ENCODE results near the gene LURAP1L. TPM values are rescaled to one million over a fixed set of nuclear protein-coding genes. Genes with fewer than 3 reads are reported as not detected.

Gene LURAP1L
- total RNA-seq, 1 donor from 2014 or later = 13.3 TPM

DNA sequence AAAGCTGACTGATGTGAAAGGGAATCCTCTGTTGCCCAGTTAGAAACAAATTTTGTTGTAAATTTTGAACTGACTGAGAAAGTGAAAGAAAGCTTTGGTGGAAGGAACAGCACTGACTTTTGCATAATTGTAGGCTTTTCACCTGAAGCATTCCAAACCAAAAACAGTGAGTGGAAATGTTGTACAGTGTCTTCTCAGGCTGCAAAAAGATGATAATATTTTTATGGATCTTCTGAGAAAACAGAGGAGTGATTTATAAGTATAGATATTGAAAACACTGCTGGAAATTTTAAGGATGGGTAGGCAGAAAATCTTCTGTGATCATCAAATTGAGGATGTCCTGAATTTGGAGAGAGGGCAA is 40.0 kb downstream of the LURAP1L start:
- H3K4me2 ChIP-seq (ENCODE audit: low read length) = peak overlapping the region; percentile 77

GRCh38 chr9:12815888-12816287 is 41.1 kb downstream of the LURAP1L start:
- H3K4me1 Mint-ChIP-seq (ENCODE audit: low read depth, unreplicated experiment) = peaks cover 33% of the 10 kb centered on the region

More for the DNA sequence above, 40.0 kb downstream of the LURAP1L start:
- H3K4me1 Mint-ChIP-seq (ENCODE audit: low read depth, unreplicated experiment) = peaks cover 33% of the 10 kb centered on the region
- H3K36me3 Mint-ChIP-seq (ENCODE audit: low read depth, unreplicated experiment) = peaks cover 2% of the 10 kb centered on the region
- no peak for FAIRE-seq
- H3K9me3 Mint-ChIP-seq (ENCODE audit: unreplicated experiment) = peaks cover 3% of the 10 kb centered on the region
- H3K9ac ChIP-seq (ENCODE audit: low read length) = peak overlapping the region; percentile 86
- H3K4me3 Mint-ChIP-seq (ENCODE audit: unreplicated experiment) = no peak overlapping the region
- no peaks in the 10 kb centered on the region for H3K27me3 ChIP-seq (ENCODE audit: insufficient read depth, low read length)
- peaks cover 27% of the 10 kb centered on the region for H3K4me1 ChIP-seq (ENCODE audit: insufficient read depth, low read length)
- no peaks in the 10 kb centered on the region for H4K20me1 ChIP-seq (ENCODE audit: insufficient read depth, low read length)
- no peaks in the 10 kb centered on the region for H3K36me3 ChIP-seq (ENCODE audit: insufficient read depth, low read length)
- TF ChIP-seq EZH2 (IDR thresholded peaks at IDR 0.05; ENCODE audit: insufficient read depth, low read length) = no peak
- TF ChIP-seq, protein P1, sequence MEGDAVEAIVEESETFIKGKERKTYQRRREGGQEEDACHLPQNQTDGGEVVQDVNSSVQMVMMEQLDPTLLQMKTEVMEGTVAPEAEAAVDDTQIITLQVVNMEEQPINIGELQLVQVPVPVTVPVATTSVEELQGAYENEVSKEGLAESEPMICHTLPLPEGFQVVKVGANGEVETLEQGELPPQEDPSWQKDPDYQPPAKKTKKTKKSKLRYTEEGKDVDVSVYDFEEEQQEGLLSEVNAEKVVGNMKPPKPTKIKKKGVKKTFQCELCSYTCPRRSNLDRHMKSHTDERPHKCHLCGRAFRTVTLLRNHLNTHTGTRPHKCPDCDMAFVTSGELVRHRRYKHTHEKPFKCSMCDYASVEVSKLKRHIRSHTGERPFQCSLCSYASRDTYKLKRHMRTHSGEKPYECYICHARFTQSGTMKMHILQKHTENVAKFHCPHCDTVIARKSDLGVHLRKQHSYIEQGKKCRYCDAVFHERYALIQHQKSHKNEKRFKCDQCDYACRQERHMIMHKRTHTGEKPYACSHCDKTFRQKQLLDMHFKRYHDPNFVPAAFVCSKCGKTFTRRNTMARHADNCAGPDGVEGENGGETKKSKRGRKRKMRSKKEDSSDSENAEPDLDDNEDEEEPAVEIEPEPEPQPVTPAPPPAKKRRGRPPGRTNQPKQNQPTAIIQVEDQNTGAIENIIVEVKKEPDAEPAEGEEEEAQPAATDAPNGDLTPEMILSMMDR (IDR thresholded peaks at IDR 0.05; ENCODE audit: insufficient read depth, low read depth, low read length) = no peak
- H3K9me3 ChIP-seq (ENCODE audit: insufficient read depth, low read depth, low read length) = no peaks in the 10 kb centered on the region
- peak overlapping the region; percentile 99 for H3K27ac Mint-ChIP-seq (ENCODE audit: unreplicated experiment)
- no peaks in the 10 kb centered on the region for H3K79me2 ChIP-seq (ENCODE audit: insufficient read depth, low read length)
- DNase-seq (ENCODE audit: low read depth) = no peak
- no peaks in the 10 kb centered on the region for H3K27me3 Mint-ChIP-seq (ENCODE audit: low read depth, unreplicated experiment)
- peak overlapping the region; percentile 99 for H3K27ac ChIP-seq (ENCODE audit: low read depth, low read length)
- H2AFZ ChIP-seq (ENCODE audit: low read depth, low read length) = peak overlapping the region; percentile 23
- peak overlapping the region; percentile 30 for H3K4me3 ChIP-seq (ENCODE audit: insufficient read depth, low read depth, low read length)

GRCh38 chr9:12816656-12817101 is 41.9 kb downstream of the LURAP1L start:
- H3K4me1 Mint-ChIP-seq (ENCODE audit: low read depth, unreplicated experiment) = peaks cover 30% of the 10 kb centered on the region
- H3K27me3 Mint-ChIP-seq (ENCODE audit: low read depth, unreplicated experiment) = no peaks in the 10 kb centered on the region
- no peaks in the 10 kb centered on the region for H3K79me2 ChIP-seq (ENCODE audit: insufficient read depth, low read length)

More at GRCh38 chr9:12815888-12816287, 41.1 kb downstream of the LURAP1L start:
- Mint-ChIP-seq H3K36me3 (ENCODE audit: low read depth, unreplicated experiment) (peaks cover 2% of the 10 kb centered on the region), H3K9me3 (ENCODE audit: unreplicated experiment) (peaks cover 7% of the 10 kb centered on the region), H3K27me3 (ENCODE audit: low read depth, unreplicated experiment) (no peaks in the 10 kb centered on the region), H3K27ac (ENCODE audit: unreplicated experiment) (peak overlapping the region; percentile 99), H3K4me3 (ENCODE audit: unreplicated experiment) (no peak overlapping the region)
- Histone ChIP-seq H4K20me1 (ENCODE audit: insufficient read depth, low read length) (no peaks in the 10 kb centered on the region), H3K9me3 (ENCODE audit: insufficient read depth, low read depth, low read length) (no peaks in the 10 kb centered on the region), H3K27ac (ENCODE audit: low read depth, low read length) (no peak overlapping the region), H2AFZ (ENCODE audit: low read depth, low read length) (no peak overlapping the region), H3K4me2 (ENCODE audit: low read length) (no peak overlapping the region), H3K36me3 (ENCODE audit: insufficient read depth, low read length) (no peaks in the 10 kb centered on the region), H3K27me3 (ENCODE audit: insufficient read depth, low read length) (no peaks in the 10 kb centered on the region), H3K79me2 (ENCODE audit: insufficient read depth, low read length) (no peaks in the 10 kb centered on the region), H3K9ac (ENCODE audit: low read length) (no peak overlapping the region), H3K4me3 (ENCODE audit: insufficient read depth, low read depth, low read length) (no peak overlapping the region), H3K4me1 (ENCODE audit: insufficient read depth, low read length) (peaks cover 27% of the 10 kb centered on the region)
- no peak for FAIRE-seq
- TF ChIP-seq EZH2 (IDR thresholded peaks at IDR 0.05; ENCODE audit: insufficient read depth, low read length) = no peak
- TF ChIP-seq, protein P1 (IDR thresholded peaks at IDR 0.05; ENCODE audit: insufficient read depth, low read depth, low read length) = no peak
- DNase-seq (ENCODE audit: low read depth) = no peak

More at GRCh38 chr9:12816656-12817101, 41.9 kb downstream of the LURAP1L start:
- Histone ChIP-seq H3K36me3 (ENCODE audit: insufficient read depth, low read length) (no peaks in the 10 kb centered on the region), H2AFZ (ENCODE audit: low read depth, low read length) (no peak overlapping the region), H3K4me2 (ENCODE audit: low read length) (no peak overlapping the region), H3K27me3 (ENCODE audit: insufficient read depth, low read length) (no peaks in the 10 kb centered on the region), H4K20me1 (ENCODE audit: insufficient read depth, low read length) (no peaks in the 10 kb centered on the region), H3K27ac (ENCODE audit: low read depth, low read length) (peak overlapping the region; percentile 68), H3K4me1 (ENCODE audit: insufficient read depth, low read length) (peaks cover 27% of the 10 kb centered on the region), H3K4me3 (ENCODE audit: insufficient read depth, low read depth, low read length) (no peak overlapping the region), H3K9ac (ENCODE audit: low read length) (no peak overlapping the region), H3K9me3 (ENCODE audit: insufficient read depth, low read depth, low read length) (no peaks in the 10 kb centered on the region)
- DNase-seq (ENCODE audit: low read depth) = no peak
- H3K27ac Mint-ChIP-seq (ENCODE audit: unreplicated experiment) = no peak overlapping the region
- H3K9me3 Mint-ChIP-seq (ENCODE audit: unreplicated experiment) = peaks cover 6% of the 10 kb centered on the region
- FAIRE-seq = no peak
- H3K4me3 Mint-ChIP-seq (ENCODE audit: unreplicated experiment) = no peak overlapping the region
- peaks cover 2% of the 10 kb centered on the region for H3K36me3 Mint-ChIP-seq (ENCODE audit: low read depth, unreplicated experiment)
- TF ChIP-seq EZH2 (IDR thresholded peaks at IDR 0.05; ENCODE audit: insufficient read depth, low read length) = no peak
